ENCODE data around the gene ZNF189.

Gene ZNF189

DNA sequence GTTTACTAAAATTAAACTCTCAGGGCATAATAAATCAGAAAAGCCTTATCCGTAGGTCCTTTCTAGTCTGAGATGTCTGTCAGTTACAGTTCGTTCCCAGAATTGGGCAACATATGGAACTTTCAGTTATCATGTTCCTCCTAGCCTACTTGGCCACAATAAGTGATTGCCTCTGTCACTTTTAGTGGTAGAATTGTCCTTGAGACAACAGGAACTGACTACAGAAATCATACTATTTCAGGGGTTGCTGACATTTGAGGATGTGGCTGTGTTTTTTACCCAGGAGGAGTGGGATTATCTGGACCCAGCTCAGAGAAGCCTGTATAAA, 956 bp downstream of the ZNF189 start:
- ChIA-PET POLR2A (interaction anchor here (1.6 kb wide), 1 partner anchor 9 kb away, joined by 6 read pairs; no protein-coding TSS in a partner anchor), CTCF (interaction anchor here (1.1 to 2.0 kb wide), 3 partner anchors 11 to 59 kb away, joined by 4 to 8 read pairs (median 5); no protein-coding TSS in a partner anchor)
- TF ChIP-seq, protein P1, sequence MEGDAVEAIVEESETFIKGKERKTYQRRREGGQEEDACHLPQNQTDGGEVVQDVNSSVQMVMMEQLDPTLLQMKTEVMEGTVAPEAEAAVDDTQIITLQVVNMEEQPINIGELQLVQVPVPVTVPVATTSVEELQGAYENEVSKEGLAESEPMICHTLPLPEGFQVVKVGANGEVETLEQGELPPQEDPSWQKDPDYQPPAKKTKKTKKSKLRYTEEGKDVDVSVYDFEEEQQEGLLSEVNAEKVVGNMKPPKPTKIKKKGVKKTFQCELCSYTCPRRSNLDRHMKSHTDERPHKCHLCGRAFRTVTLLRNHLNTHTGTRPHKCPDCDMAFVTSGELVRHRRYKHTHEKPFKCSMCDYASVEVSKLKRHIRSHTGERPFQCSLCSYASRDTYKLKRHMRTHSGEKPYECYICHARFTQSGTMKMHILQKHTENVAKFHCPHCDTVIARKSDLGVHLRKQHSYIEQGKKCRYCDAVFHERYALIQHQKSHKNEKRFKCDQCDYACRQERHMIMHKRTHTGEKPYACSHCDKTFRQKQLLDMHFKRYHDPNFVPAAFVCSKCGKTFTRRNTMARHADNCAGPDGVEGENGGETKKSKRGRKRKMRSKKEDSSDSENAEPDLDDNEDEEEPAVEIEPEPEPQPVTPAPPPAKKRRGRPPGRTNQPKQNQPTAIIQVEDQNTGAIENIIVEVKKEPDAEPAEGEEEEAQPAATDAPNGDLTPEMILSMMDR (IDR thresholded peaks at IDR 0.05; ENCODE audit: control extremely low read depth, extremely low read depth, low read depth, missing control alignments) = no peak
- no peak for DNase-seq (ENCODE audit: extremely low spot score)

DNA sequence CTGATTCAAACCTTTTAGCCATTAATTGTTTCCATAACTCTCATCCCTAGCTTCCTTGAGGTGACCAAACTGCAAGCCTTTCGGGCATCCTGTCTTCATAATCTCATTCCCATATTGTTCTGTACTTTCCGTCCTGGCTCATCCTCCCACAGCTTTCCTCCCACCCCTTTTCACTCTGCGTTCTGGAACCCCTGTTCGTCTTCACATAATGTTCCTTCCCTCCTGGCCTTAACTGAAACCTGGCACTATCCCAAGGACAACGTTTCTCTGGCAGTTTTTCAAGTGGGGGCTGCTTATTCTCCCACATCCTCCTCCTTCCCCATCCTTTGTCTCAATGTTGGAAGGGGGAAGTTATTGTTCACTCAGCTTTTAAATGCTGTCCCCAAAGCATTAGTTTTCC, 1.5 kb downstream of the ZNF189 start:
- POLR2A ChIA-PET = no interaction called here
- TF ChIP-seq, protein P1 (IDR thresholded peaks at IDR 0.05; ENCODE audit: control extremely low read depth, extremely low read depth, low read depth, missing control alignments) = no peak
- CTCF ChIA-PET = interaction anchor here (1.1 to 2.0 kb wide), 3 partner anchors 11 to 59 kb away, joined by 4 to 8 read pairs (median 5); no protein-coding TSS in a partner anchor
- DNase-seq (ENCODE audit: extremely low spot score) = no peak

DNA sequence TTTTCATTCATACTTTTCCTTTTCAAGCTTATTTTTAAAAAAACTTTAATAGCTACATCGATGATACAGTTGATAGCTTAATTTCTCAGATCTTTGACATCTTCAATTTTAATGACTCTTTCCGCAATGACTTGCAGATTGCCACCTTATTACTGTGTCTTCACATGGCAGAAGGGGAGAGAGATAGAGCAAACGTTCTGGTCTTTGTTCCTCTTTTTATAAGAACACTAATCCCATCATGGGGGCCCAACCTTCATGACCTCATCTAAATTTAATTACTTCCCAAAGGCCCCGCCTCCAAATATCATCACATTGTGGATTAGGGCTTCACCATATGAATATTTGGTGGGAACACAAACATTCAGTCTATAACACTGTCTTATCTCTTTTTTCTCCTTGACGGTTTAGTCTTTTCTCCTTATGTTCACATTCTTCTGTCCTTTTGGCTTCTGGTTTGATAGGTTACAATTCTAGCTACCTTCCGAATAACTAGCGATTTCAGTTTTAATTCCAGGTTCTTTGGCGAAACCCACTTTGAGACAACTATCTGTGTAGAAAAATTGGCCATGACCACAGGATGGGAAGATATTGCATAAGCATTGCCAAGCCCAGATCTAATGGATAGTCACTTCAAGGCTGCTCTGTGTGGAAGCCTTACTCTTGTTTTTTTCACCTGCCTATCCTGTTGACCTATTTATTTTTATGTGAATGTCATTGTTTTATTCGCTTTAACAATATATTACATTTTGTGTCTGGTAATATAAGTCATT, 5.0 kb downstream of the ZNF189 start:
- CTCF ChIA-PET = interaction anchor here (1.1 to 1.7 kb wide), 2 partner anchors 15 to 18 kb away, joined by 3 to 4 read pairs; no protein-coding TSS in a partner anchor
- TF ChIP-seq, protein P1 (IDR thresholded peaks at IDR 0.05; ENCODE audit: control extremely low read depth, extremely low read depth, low read depth, missing control alignments) = no peak
- no peak for DNase-seq (ENCODE audit: extremely low spot score)
- POLR2A ChIA-PET = no interaction called here

DNA sequence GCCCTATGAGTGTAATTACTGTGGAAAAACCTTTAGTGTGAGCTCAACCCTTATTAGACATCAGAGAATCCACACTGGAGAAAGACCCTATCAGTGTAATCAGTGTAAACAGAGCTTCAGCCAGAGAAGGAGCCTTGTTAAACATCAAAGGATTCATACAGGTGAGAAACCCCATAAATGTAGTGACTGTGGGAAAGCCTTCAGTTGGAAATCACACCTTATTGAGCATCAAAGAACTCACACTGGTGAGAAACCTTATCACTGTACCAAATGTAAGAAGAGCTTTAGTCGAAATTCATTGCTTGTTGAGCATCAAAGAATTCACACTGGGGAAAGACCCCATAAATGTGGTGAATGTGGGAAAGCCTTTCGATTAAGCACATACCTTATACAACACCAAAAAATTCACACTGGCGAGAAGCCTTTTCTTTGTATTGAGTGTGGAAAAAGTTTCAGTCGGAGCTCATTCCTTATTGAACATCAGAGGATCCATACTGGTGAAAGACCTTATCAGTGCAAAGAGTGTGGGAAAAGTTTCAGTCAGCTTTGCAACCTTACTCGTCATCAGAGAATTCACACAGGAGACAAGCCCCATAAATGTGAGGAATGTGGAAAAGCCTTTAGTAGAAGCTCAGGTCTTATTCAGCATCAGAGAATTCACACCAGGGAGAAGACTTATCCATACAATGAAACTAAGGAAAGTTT, 9.9 kb downstream of the ZNF189 start:
- CTCF ChIA-PET = interaction anchor here (1.3 to 1.9 kb wide), 2 partner anchors 16 to 24 kb away, joined by 4 read pairs; no protein-coding TSS in a partner anchor

DNA sequence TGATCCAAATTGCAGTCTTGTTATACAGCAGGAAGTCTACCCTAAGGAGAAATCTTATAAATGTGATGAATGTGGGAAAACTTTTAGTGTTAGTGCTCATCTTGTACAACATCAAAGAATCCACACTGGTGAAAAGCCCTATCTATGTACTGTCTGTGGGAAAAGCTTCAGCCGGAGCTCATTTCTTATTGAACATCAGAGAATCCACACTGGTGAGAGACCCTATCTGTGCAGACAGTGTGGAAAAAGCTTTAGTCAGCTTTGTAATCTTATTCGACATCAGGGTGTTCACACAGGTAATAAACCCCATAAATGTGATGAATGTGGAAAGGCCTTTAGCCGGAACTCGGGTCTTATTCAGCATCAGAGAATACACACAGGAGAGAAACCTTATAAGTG, 10.4 kb downstream of the ZNF189 start:
- TF ChIP-seq, protein P1 (IDR thresholded peaks at IDR 0.05; ENCODE audit: control extremely low read depth, extremely low read depth, low read depth, missing control alignments) = no peak
- CTCF ChIA-PET = interaction anchor here (1.3 to 1.9 kb wide), 2 partner anchors 16 to 23 kb away, joined by 4 read pairs; no protein-coding TSS in a partner anchor
- POLR2A ChIA-PET = interaction anchor here (1.3 kb wide), 1 partner anchor 10 kb away, joined by 6 read pairs; the partner anchor contains the start of genes MRPL50 and ZNF189

More for the DNA sequence above, 9.9 kb downstream of the ZNF189 start:
- POLR2A ChIA-PET = interaction anchor here (1.3 kb wide), 1 partner anchor 10 kb away, joined by 6 read pairs; the partner anchor contains the start of genes MRPL50 and ZNF189
- DNase-seq (ENCODE audit: extremely low spot score) = no peak
- TF ChIP-seq, protein P1 (IDR thresholded peaks at IDR 0.05; ENCODE audit: control extremely low read depth, extremely low read depth, low read depth, missing control alignments) = no peak

DNA sequence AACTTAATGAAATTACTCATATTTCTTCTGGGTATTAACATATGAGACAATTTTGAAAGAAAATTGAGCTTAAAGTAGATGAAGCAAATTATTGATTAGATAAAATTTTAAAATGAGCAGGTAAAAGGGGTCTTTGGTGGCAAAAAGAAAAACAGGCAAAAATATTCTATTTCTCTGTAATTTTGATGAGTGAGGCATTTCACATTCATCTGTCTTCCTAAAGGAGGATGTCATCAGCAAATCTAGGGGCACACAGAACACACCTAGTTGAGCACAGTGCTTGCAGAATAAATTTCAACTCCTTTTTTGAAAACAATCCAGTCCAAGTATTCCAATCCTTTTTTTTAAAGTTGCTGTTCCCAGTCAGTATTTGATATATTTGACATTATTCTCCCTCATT, 16.2 kb downstream of the ZNF189 start:
- no peak for DNase-seq (ENCODE audit: extremely low spot score)
- POLR2A ChIA-PET = no interaction called here
- CTCF ChIA-PET = no interaction called here
- TF ChIP-seq, protein P1 (IDR thresholded peaks at IDR 0.05; ENCODE audit: control extremely low read depth, extremely low read depth, low read depth, missing control alignments) = no peak

More for the DNA sequence above, 10.4 kb downstream of the ZNF189 start:
- no peak for DNase-seq (ENCODE audit: extremely low spot score)

Measured in GM10248 (cell line).